OCI-LY3 (cell line): ENCODE measurements around the gene CNTNAP1.

Experiments used
- H2AFZ ChIP-seq: fragments of 200-600, 300-600 bp; shearing (Covaris generic); 2 replicates; pipeline ENCODE4 v1.6.0; 2014; ENCODE audit warnings: antibody characterized with exemption, low read depth, low read length
- H3K27ac ChIP-seq: fragments of 200-600, 300-600 bp; sonication (generic); 2 replicates; pipeline ENCODE4 v1.5.1; 2014; ENCODE audit warnings: mild to moderate bottlenecking, low read length, moderate library complexity, mixed read lengths
- H3K27me3 ChIP-seq: fragments of 200-600, 300-600 bp; sonication (generic); 2 replicates; pipeline ENCODE4 v1.6.1; 2014; ENCODE audit warnings: low read depth, low read length, mixed read lengths
- H3K36me3 ChIP-seq: fragments of 200-600, 300-600 bp; sonication (generic); replicated peaks from 2 replicates; pipeline ENCODE3; 2014; ENCODE audit warnings: low read depth, low read length, mixed read lengths
- H3K4me1 ChIP-seq: fragments of 300-600, 200-600 bp; sonication (generic); 2 replicates; pipeline ENCODE4 v1.6.1; 2014; ENCODE audit warnings: low read length, mixed read lengths
- H3K4me2 ChIP-seq: fragments of 200-600, 300-600 bp; sonication (generic); 2 replicates; pipeline ENCODE4 v1.6.1; 2014; ENCODE audit warnings: low read length, mixed read lengths
- H3K4me3 ChIP-seq: fragments of 300-600, 200-600 bp; sonication (generic); 2 replicates; pipeline ENCODE4 v1.5.1; 2014; ENCODE audit warnings: antibody characterized with exemption, mild to moderate bottlenecking, low read length, moderate library complexity
- H3K79me2 ChIP-seq: fragments of 300-600, 200-600 bp; shearing (Covaris generic); 2 replicates; pipeline ENCODE4 v1.6.1; 2014; ENCODE audit warnings: mild to moderate bottlenecking, low read length, mixed read lengths
- H3K9ac ChIP-seq: fragments of 300-600, 200-600 bp; shearing (Covaris generic); 2 replicates; pipeline ENCODE4 v1.6.0; 2014; ENCODE audit warnings: mild to moderate bottlenecking, low read length, moderate library complexity
- H3K9me3 ChIP-seq: fragments of 200-600, 300-600 bp; shearing (Covaris generic); 2 replicates; pipeline ENCODE4 v1.6.1; 2014; ENCODE audit warnings: low read length, mixed read lengths; ENCODE audit not compliant: insufficient read depth
- H4K20me1 ChIP-seq: fragments of 200-600, 300-600 bp; sonication (generic); 2 replicates; pipeline ENCODE4 v1.6.1; 2016; ENCODE audit warnings: low read length, mixed read lengths; ENCODE audit not compliant: insufficient read depth
- CTCF ChIP-seq: fragments of 200-600, 300-600 bp; sonication (generic); IDR thresholded peaks from 2 replicates; pipeline ENCODE4 v1.5.1; 2014; ENCODE audit warnings: antibody characterized with exemption, low read length, low read depth
- EZH2phosphoT487 ChIP-seq: fragments of 200-600 bp; shearing (Covaris generic); IDR thresholded peaks from 2 replicates; pipeline ENCODE4 v1.6.1; 2018; ENCODE audit warnings: antibody characterized with exemption, mixed run types, low read depth

Gene CNTNAP1

GRCh38 chr17:42642336-42642735 lies 40.0 kb upstream of the CNTNAP1 start:
- Histone ChIP-seq H3K36me3 (no peaks in the 10 kb centered on the region), H3K4me1 (no peaks in the 10 kb centered on the region), H3K27ac (no peak overlapping the region), H3K4me3 (no peak overlapping the region), H3K9ac (no peak overlapping the region), H3K27me3 (peaks cover 4% of the 10 kb centered on the region; the same call in 1 of the 2 replicates), H3K79me2 (no peaks in the 10 kb centered on the region), H3K9me3 (no peaks in the 10 kb centered on the region), H4K20me1 (no peaks in the 10 kb centered on the region), H3K4me2 (no peak overlapping the region), H2AFZ (no peak overlapping the region)
- TF ChIP-seq EZH2phosphoT487 (no peak), CTCF (no peak)

GRCh38 chr17:42647778-42648177 lies 34.6 kb upstream of the CNTNAP1 start:
- H3K4me2 ChIP-seq: no peak overlapping the region
- H3K79me2 ChIP-seq: no peaks in the 10 kb centered on the region
- H3K27me3 ChIP-seq: no peaks in the 10 kb centered on the region
- H4K20me1 ChIP-seq: no peaks in the 10 kb centered on the region
- H3K36me3 ChIP-seq: no peaks in the 10 kb centered on the region
- no peak overlapping the region for H2AFZ ChIP-seq
- no peaks in the 10 kb centered on the region for H3K4me1 ChIP-seq
- no peak for TF ChIP-seq EZH2phosphoT487
- no peak for TF ChIP-seq CTCF
- H3K27ac ChIP-seq: no peak overlapping the region
- H3K9me3 ChIP-seq: no peaks in the 10 kb centered on the region
- H3K9ac ChIP-seq: no peak overlapping the region
- H3K4me3 ChIP-seq: no peak overlapping the region

- no peak overlapping the region for H3K4me3 ChIP-seq
- TF ChIP-seq CTCF (no peak), EZH2phosphoT487 (no peak)
- no peak overlapping the region for H3K9ac ChIP-seq
- H4K20me1 ChIP-seq: no peaks in the 10 kb centered on the region
- H3K27ac ChIP-seq: no peak overlapping the region
- H3K27me3 ChIP-seq: no peaks in the 10 kb centered on the region
- peaks cover 12% of the 10 kb centered on the region for H3K4me1 ChIP-seq
- no peaks in the 10 kb centered on the region for H3K9me3 ChIP-seq
- no peaks in the 10 kb centered on the region for H3K79me2 ChIP-seq
- no peak overlapping the region for H3K4me2 ChIP-seq
- no peaks in the 10 kb centered on the region for H3K36me3 ChIP-seq
- H2AFZ ChIP-seq: no peak overlapping the region
Measured at GRCh38 chr17:42651392-42651791, 30.9 kb upstream of the CNTNAP1 start.

GRCh38 chr17:42653179-42654124 lies 28.9 kb upstream of the CNTNAP1 start:
- Histone ChIP-seq H3K27ac (no peak overlapping the region), H2AFZ (no peak overlapping the region), H3K9me3 (no peaks in the 10 kb centered on the region), H3K4me2 (no peak overlapping the region), H3K9ac (no peak overlapping the region), H3K4me1 (peaks cover 21% of the 10 kb centered on the region), H3K4me3 (no peak overlapping the region), H4K20me1 (no peaks in the 10 kb centered on the region), H3K79me2 (no peaks in the 10 kb centered on the region), H3K36me3 (no peaks in the 10 kb centered on the region), H3K27me3 (no peaks in the 10 kb centered on the region)
- no peak for TF ChIP-seq EZH2phosphoT487
- TF ChIP-seq CTCF: no peak
